ENCODE results near the gene PIBF1. TPM values are rescaled to one million over a fixed set of nuclear protein-coding genes. Genes with fewer than 3 reads are reported as not detected.

PIBF1 gene
- total RNA-seq, result 10 to 100 TPM in 2 of 6 experiments, 1 to 10 TPM in 4; 5.3 to 10.9 (median 7.8) TPM
- long read RNA-seq, partial matches to known transcripts, result 1 of 1 reads
- long read RNA-seq, other reads (novel, unspliced or antisense), result 0 of 1 reads

DNA sequence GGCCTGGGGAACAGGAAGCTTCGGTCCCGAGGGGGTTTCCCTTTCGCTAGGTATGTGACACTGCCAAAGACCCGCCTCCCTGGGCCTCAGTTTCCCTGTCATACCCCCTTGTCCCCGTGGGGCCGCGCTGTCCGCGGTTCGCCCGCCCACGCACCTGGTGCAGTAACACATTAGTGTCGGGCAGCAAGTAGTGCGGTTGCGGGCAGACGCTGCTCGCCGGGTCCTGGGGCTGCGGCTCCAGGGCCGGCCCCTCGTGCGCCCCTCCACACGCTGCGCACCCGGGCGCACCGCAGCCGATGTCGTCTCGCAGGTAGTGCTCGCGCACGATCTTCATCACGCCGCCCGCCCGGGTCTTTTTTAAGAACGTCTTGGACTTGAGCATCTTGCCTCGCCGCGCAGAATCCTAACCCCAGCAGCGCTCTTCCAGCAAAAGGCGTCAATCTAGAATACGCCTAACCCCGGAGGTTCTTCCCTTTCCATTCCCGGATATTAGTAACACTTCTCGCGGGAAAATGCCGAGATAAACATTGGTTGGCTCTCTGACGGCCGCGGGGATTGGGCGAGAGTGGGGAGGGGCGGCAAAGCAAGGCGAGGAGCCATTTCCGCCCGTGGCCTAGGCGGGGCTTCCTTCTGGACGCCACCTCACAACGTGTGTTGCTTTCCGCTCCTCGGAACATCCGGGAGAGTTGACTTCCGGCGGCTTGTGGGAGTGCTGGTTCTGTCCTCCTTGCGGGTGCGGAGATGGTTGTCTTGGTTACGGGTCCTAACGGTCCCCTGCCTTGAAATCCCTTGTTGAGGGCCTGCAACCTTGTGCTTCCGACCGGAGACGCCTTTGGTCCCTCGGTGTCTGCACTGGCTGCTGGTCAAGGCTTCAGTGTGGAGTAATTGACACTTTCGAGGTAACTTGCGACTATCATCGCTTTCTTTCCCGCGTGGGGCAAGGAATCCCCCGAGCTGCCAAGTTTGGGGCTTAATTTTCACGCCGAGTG is at the start of gene PIBF1, which contains the start of gene DIS3:
Gene PIBF1, plus strand, starts transcription at position 683 of the 989 bp plus-strand sequence. CDS start 1,337 bp downstream, outside the sequence.
Gene DIS3, minus strand, starts transcription at position 450 of the 989 bp plus-strand sequence. Its CDS starts 68 bp downstream, at position 382.
- Histone ChIP-seq H3K9me3 (no peaks in the 10 kb centered on the region), H3K4me1 (peaks cover 0 to 24% (median 7%) of the 10 kb centered on the region in 4 donors), H3K4me3 (peak within 1 kb of the TSS; percentile 87 to 97 (median 92)), H3K27ac (peak within 1 kb of the TSS; percentile 38 to 77 (median 77)), H3K27me3 (no peaks in the 10 kb centered on the region), H3K36me3 (peaks cover 0 to 15% (median 5%) of the 10 kb centered on the region in 4 donors)
- TF ChIP-seq, protein P1, sequence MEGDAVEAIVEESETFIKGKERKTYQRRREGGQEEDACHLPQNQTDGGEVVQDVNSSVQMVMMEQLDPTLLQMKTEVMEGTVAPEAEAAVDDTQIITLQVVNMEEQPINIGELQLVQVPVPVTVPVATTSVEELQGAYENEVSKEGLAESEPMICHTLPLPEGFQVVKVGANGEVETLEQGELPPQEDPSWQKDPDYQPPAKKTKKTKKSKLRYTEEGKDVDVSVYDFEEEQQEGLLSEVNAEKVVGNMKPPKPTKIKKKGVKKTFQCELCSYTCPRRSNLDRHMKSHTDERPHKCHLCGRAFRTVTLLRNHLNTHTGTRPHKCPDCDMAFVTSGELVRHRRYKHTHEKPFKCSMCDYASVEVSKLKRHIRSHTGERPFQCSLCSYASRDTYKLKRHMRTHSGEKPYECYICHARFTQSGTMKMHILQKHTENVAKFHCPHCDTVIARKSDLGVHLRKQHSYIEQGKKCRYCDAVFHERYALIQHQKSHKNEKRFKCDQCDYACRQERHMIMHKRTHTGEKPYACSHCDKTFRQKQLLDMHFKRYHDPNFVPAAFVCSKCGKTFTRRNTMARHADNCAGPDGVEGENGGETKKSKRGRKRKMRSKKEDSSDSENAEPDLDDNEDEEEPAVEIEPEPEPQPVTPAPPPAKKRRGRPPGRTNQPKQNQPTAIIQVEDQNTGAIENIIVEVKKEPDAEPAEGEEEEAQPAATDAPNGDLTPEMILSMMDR (IDR thresholded peaks at IDR 0.05), result peak in 1 of 4 donors; percentile 7
- TF ChIP-seq POLR2A (IDR thresholded peaks at IDR 0.05), result peak; percentile 91
- DNase-seq, result peak; percentile 98 to 99 (median 99)
- intact Hi-C loops (cut with DNase I), result no loop called here
- peak; percentile 100 for ATAC-seq
- WGBS (ENCODE audit: insufficient coverage, low coverage, low lambda C conversion rate, missing lambda C conversion rate), result 1% methylated on average over 40 of the region's 81 CpGs

GRCh38 chr13:72737033-72737432 is 44.9 kb upstream of the PIBF1 start:
- TF ChIP-seq, protein P1 (IDR thresholded peaks at IDR 0.05), result no peak
- TF ChIP-seq POLR2A (IDR thresholded peaks at IDR 0.05), result no peak
- ATAC-seq (no peak), DNase-seq (no peak)
- H3K4me3 ChIP-seq, result no peak overlapping the region
- no peaks in the 10 kb centered on the region for H3K9me3 ChIP-seq
- H3K36me3 ChIP-seq, result no peaks in the 10 kb centered on the region
- no peak overlapping the region for H3K27ac ChIP-seq
- H3K27me3 ChIP-seq, result no peaks in the 10 kb centered on the region
- intact Hi-C loops (cut with DNase I), result no loop called here
- WGBS (ENCODE audit: insufficient coverage, low coverage, low lambda C conversion rate, missing lambda C conversion rate), result 79% methylated on average over 3 of the region's 3 CpGs
- H3K4me1 ChIP-seq, result no peaks in the 10 kb centered on the region

DNA sequence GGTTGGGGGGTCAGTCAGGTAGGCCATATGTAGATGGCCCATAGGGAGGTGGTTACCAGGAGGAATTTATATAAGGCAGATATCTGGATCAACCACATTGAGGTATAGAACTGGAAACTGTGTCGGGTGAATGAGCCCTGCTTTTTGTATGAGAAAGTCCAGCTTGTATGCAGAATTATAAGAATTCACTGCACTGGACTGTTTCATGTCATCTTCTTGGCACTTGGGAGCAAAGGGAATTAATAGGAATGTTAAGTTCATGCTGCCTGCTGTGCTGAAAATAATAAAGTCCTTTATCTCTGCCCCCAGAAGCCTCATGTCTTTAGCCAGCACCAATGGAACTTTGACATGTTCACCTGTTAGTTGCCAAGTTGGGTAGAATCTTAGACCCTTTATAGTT is 41.9 kb upstream of the PIBF1 start:
- WGBS (ENCODE audit: insufficient coverage, low coverage, low lambda C conversion rate, missing lambda C conversion rate), result 75% methylated on average over 1 of the region's 1 CpG
- Histone ChIP-seq H3K4me3 (no peak overlapping the region), H3K9me3 (no peaks in the 10 kb centered on the region), H3K27me3 (no peaks in the 10 kb centered on the region), H3K27ac (no peak overlapping the region), H3K36me3 (no peaks in the 10 kb centered on the region), H3K4me1 (no peaks in the 10 kb centered on the region)
- intact Hi-C loops (cut with DNase I), result no loop called here
- DNase-seq, result no peak
- no peak for ATAC-seq
- TF ChIP-seq POLR2A (IDR thresholded peaks at IDR 0.05), result no peak
- TF ChIP-seq, protein P1 (IDR thresholded peaks at IDR 0.05), result no peak

DNA sequence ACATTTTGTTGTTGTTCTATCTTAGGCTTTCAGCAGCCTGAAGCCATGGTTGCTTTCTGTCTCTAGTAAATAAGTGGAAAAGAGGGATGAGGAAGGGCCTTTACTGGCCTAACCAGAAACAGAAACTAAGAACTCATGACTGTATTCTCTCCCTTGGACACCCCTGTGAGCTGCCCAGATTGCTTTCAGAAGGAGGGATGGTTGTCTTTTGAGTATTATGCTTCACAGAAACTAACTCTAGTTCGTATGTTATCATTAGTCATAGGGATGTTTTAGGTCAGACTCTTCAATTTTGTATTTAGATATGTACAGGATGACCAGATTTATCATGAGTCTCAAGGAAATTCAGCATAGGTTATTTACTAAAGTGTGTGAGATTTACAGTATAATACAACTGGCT is 36.7 kb upstream of the PIBF1 start:
- WGBS (ENCODE audit: insufficient coverage, low coverage, low lambda C conversion rate, missing lambda C conversion rate), result 64% methylated on average over 1 of the region's 1 CpG

More for the DNA sequence above, 36.7 kb upstream of the PIBF1 start:
- Histone ChIP-seq H3K27me3 (no peaks in the 10 kb centered on the region), H3K27ac (no peak overlapping the region), H3K36me3 (peaks cover 0 to 9% (median 4%) of the 10 kb centered on the region in 4 donors), H3K4me3 (no peak overlapping the region), H3K4me1 (no peaks in the 10 kb centered on the region), H3K9me3 (no peaks in the 10 kb centered on the region)
- no peak for TF ChIP-seq POLR2A (IDR thresholded peaks at IDR 0.05)
- TF ChIP-seq, protein P1 (IDR thresholded peaks at IDR 0.05), result no peak
- DNase-seq, result no peak
- no peak for ATAC-seq
- intact Hi-C loops (cut with DNase I), result no loop called here
